ENCODE data around the gene FNBP1. TPM values are rescaled to one million over a fixed set of nuclear protein-coding genes. Genes with fewer than 3 reads are reported as not detected.
A peak's percentile ranks its signal among the peaks of the same experiment; 100 is the strongest.

The FNBP1 gene
- 16.0 and 19.6 TPM in 2 replicates for total RNA-seq (2014; rRNA removed; shearing (Covaris generic))

GRCh38 chr9:130042885-130043653 lies at the start of gene FNBP1:
FNBP1 (minus strand) TSS chr9:130043189; CDS start chr9:130042975, 214 bp downstream.
- Histone ChIP-seq H3K4me3 (ENCODE audit: insufficient read depth, low read depth, low read length) (peak within 1 kb of the TSS; percentile 88), H3K36me3 (replicated peaks; ENCODE audit: control insufficient read depth, insufficient read depth, low read length) (no peaks in the 10 kb centered on the region), H3K27me3 (ENCODE audit: control insufficient read depth, insufficient read depth, low read length) (peaks cover 4% of the 10 kb centered on the region; the same call in 1 of the 2 replicates)
- DNase-seq: peak; percentile 99

GRCh38 chr9:130090915-130091314 lies 47.9 kb upstream of the FNBP1 start:
- Histone ChIP-seq H3K4me3 (ENCODE audit: insufficient read depth, low read depth, low read length) (no peak overlapping the region), H3K36me3 (replicated peaks; ENCODE audit: control insufficient read depth, insufficient read depth, low read length) (peaks cover 4% of the 10 kb centered on the region), H3K27me3 (ENCODE audit: control insufficient read depth, insufficient read depth, low read length) (no peaks in the 10 kb centered on the region)
- DNase-seq: no peak

- H3K27me3 ChIP-seq (ENCODE audit: control insufficient read depth, insufficient read depth, low read length): no peaks in the 10 kb centered on the region
- peaks cover 4% of the 10 kb centered on the region for H3K36me3 ChIP-seq (replicated peaks; ENCODE audit: control insufficient read depth, insufficient read depth, low read length)
- DNase-seq: no peak
- H3K4me3 ChIP-seq (ENCODE audit: insufficient read depth, low read depth, low read length): no peak overlapping the region
These were observed 46.2 kb upstream of the FNBP1 start for GRCh38 chr9:130089141-130089540.

- no peaks in the 10 kb centered on the region for H3K27me3 ChIP-seq (ENCODE audit: control insufficient read depth, insufficient read depth, low read length)
- peaks cover 8% of the 10 kb centered on the region for H3K36me3 ChIP-seq (replicated peaks; ENCODE audit: control insufficient read depth, insufficient read depth, low read length)
- H3K4me3 ChIP-seq (ENCODE audit: insufficient read depth, low read depth, low read length): no peak overlapping the region
- DNase-seq: no peak
These were observed 45.1 kb upstream of the FNBP1 start for GRCh38 chr9:130088051-130088450.

- no peaks in the 10 kb centered on the region for H3K27me3 ChIP-seq (ENCODE audit: control insufficient read depth, insufficient read depth, low read length)
- H3K4me3 ChIP-seq (ENCODE audit: insufficient read depth, low read depth, low read length): no peak overlapping the region
- DNase-seq: no peak
- H3K36me3 ChIP-seq (replicated peaks; ENCODE audit: control insufficient read depth, insufficient read depth, low read length): peaks cover 7% of the 10 kb centered on the region
These were observed 41.3 kb upstream of the FNBP1 start for GRCh38 chr9:130084337-130084736.

GRCh38 chr9:130078547-130078946 lies 35.6 kb upstream of the FNBP1 start:
- Histone ChIP-seq H3K27me3 (ENCODE audit: control insufficient read depth, insufficient read depth, low read length) (no peaks in the 10 kb centered on the region), H3K4me3 (ENCODE audit: insufficient read depth, low read depth, low read length) (no peak overlapping the region), H3K36me3 (replicated peaks; ENCODE audit: control insufficient read depth, insufficient read depth, low read length) (peaks cover 19% of the 10 kb centered on the region)
- no peak for DNase-seq

GRCh38 chr9:130073373-130073772 lies 30.4 kb upstream of the FNBP1 start:
- no peak overlapping the region for H3K4me3 ChIP-seq (ENCODE audit: insufficient read depth, low read depth, low read length)
- peaks cover 11% of the 10 kb centered on the region for H3K36me3 ChIP-seq (replicated peaks; ENCODE audit: control insufficient read depth, insufficient read depth, low read length)
- peak; percentile 45 for DNase-seq
- no peaks in the 10 kb centered on the region for H3K27me3 ChIP-seq (ENCODE audit: control insufficient read depth, insufficient read depth, low read length)

- DNase-seq: no peak
- Histone ChIP-seq H3K4me3 (ENCODE audit: insufficient read depth, low read depth, low read length) (no peak overlapping the region), H3K36me3 (replicated peaks; ENCODE audit: control insufficient read depth, insufficient read depth, low read length) (peaks cover 7% of the 10 kb centered on the region), H3K27me3 (ENCODE audit: control insufficient read depth, insufficient read depth, low read length) (no peaks in the 10 kb centered on the region)
These were observed 29.7 kb upstream of the FNBP1 start for GRCh38 chr9:130072515-130073235.

- H3K36me3 ChIP-seq (replicated peaks; ENCODE audit: control insufficient read depth, insufficient read depth, low read length): no peaks in the 10 kb centered on the region
- H3K27me3 ChIP-seq (ENCODE audit: control insufficient read depth, insufficient read depth, low read length): no peaks in the 10 kb centered on the region
- no peak overlapping the region for H3K4me3 ChIP-seq (ENCODE audit: insufficient read depth, low read depth, low read length)
- DNase-seq: no peak
These were observed 26.1 kb upstream of the FNBP1 start for GRCh38 chr9:130069048-130069447.

GRCh38 chr9:130064621-130065020 lies 21.6 kb upstream of the FNBP1 start:
- no peaks in the 10 kb centered on the region for H3K27me3 ChIP-seq (ENCODE audit: control insufficient read depth, insufficient read depth, low read length)
- DNase-seq: peak; percentile 37
- H3K36me3 ChIP-seq (replicated peaks; ENCODE audit: control insufficient read depth, insufficient read depth, low read length): no peaks in the 10 kb centered on the region
- H3K4me3 ChIP-seq (ENCODE audit: insufficient read depth, low read depth, low read length): no peak overlapping the region

- H3K4me3 ChIP-seq (ENCODE audit: insufficient read depth, low read depth, low read length): no peak overlapping the region
- no peaks in the 10 kb centered on the region for H3K27me3 ChIP-seq (ENCODE audit: control insufficient read depth, insufficient read depth, low read length)
- no peaks in the 10 kb centered on the region for H3K36me3 ChIP-seq (replicated peaks; ENCODE audit: control insufficient read depth, insufficient read depth, low read length)
- no peak for DNase-seq
These were observed 19.8 kb upstream of the FNBP1 start for GRCh38 chr9:130062750-130063149.

- no peak for DNase-seq
- Histone ChIP-seq H3K36me3 (replicated peaks; ENCODE audit: control insufficient read depth, insufficient read depth, low read length) (no peaks in the 10 kb centered on the region), H3K27me3 (ENCODE audit: control insufficient read depth, insufficient read depth, low read length) (no peaks in the 10 kb centered on the region), H3K4me3 (ENCODE audit: insufficient read depth, low read depth, low read length) (no peak overlapping the region)
These were observed 17.3 kb upstream of the FNBP1 start for GRCh38 chr9:130060296-130060695.

- no peak for DNase-seq
- no peaks in the 10 kb centered on the region for H3K36me3 ChIP-seq (replicated peaks; ENCODE audit: control insufficient read depth, insufficient read depth, low read length)
- H3K4me3 ChIP-seq (ENCODE audit: insufficient read depth, low read depth, low read length): no peak overlapping the region
- no peaks in the 10 kb centered on the region for H3K27me3 ChIP-seq (ENCODE audit: control insufficient read depth, insufficient read depth, low read length)
These were observed 15.9 kb upstream of the FNBP1 start for GRCh38 chr9:130058887-130059286.

- H3K4me3 ChIP-seq (ENCODE audit: insufficient read depth, low read depth, low read length): no peak overlapping the region
- DNase-seq: peak; percentile 67
- H3K27me3 ChIP-seq (ENCODE audit: control insufficient read depth, insufficient read depth, low read length): no peaks in the 10 kb centered on the region
- H3K36me3 ChIP-seq (replicated peaks; ENCODE audit: control insufficient read depth, insufficient read depth, low read length): no peaks in the 10 kb centered on the region
These were observed 15.2 kb upstream of the FNBP1 start for GRCh38 chr9:130058154-130058553.

- H3K4me3 ChIP-seq (ENCODE audit: insufficient read depth, low read depth, low read length): peak overlapping the region; percentile 71
- no peaks in the 10 kb centered on the region for H3K27me3 ChIP-seq (ENCODE audit: control insufficient read depth, insufficient read depth, low read length)
- H3K36me3 ChIP-seq (replicated peaks; ENCODE audit: control insufficient read depth, insufficient read depth, low read length): no peaks in the 10 kb centered on the region
- no peak for DNase-seq
These were observed 11.8 kb upstream of the FNBP1 start for GRCh38 chr9:130054820-130055219.

All from H7 (cell line).